Urinary bladder (tissue), 4 donors: Measurements from ENCODE around the gene APBA2. TPM values are rescaled to one million over a fixed set of nuclear protein-coding genes. Genes with fewer than 3 reads are reported as not detected.
"Not testable (repeated sequence)": the region's sequence is repeated elsewhere in the genome, so short reads cannot be mapped to it uniquely, and the experiment has no call there.

Experiments
- DNase-seq: peaks from one replicate; pipeline ENCODE4 v3.0.0-alpha.2; 2015; ENCODE audit errors: extremely low spot score
- H3K27ac ChIP-seq: one replicate; pipeline ENCODE4 v1.5.1; 2013; ENCODE audit warnings: low read depth, mild to moderate bottlenecking, moderate library complexity
- H3K36me3 ChIP-seq: one replicate; pipeline ENCODE4 v1.6.1; 2013; ENCODE audit warnings: mild to moderate bottlenecking, moderate library complexity; ENCODE audit not compliant: insufficient read depth
- H3K4me1 ChIP-seq: one replicate; pipeline ENCODE4 v1.6.1; 2013; ENCODE audit warnings: mild to moderate bottlenecking, moderate library complexity; ENCODE audit not compliant: insufficient read depth
- H3K4me3 ChIP-seq: one replicate; pipeline ENCODE4 v1.5.1; 2013; ENCODE audit warnings: low read depth, low read length
- WGBS: extraction: QIAGEN DNeasy Blood & Tissue Kit; methylation state at CpG from one replicate; pipeline ENCODE4 v1.1.7; 2013; 5-methylcytosine and 5-hydroxymethylcytosine counted together
- polyA plus RNA-seq: library from polyadenylated mRNA; stranded (reverse); fragments of 200-250 nt; gene quantifications from one replicate; pipeline ENCODE4 v1.2.3, GENCODE V29; 2013
- total RNA-seq: library from RNA; depleted of rRNA; stranded (reverse); fragments of >200 nt; gene quantifications from one replicate; pipeline ENCODE4 v1.2.3, GENCODE V29; 2014
- donor health status: healthy with polysubstance abuse.
- donor health status: healthy.

The APBA2 gene
- total RNA-seq (12.8 TPM), polyA plus RNA-seq (4.2 TPM)

GRCh38 chr15:28885630-28886430 is at the start of gene APBA2:
APBA2 (plus strand) TSS chr15:28885974; CDS start chr15:29053885, 167,911 bp downstream.
- peak within 1 kb of the TSS; percentile 61 for H3K4me3 ChIP-seq
- no peaks in the 10 kb centered on the region for H3K36me3 ChIP-seq
- H3K27ac ChIP-seq: no peak within 1 kb of the TSS
- DNase-seq: no peak
- WGBS: under 1% methylated on average over 109 of the region's 109 CpGs
- no peaks in the 10 kb centered on the region for H3K4me1 ChIP-seq

- H3K4me1 ChIP-seq, H3K27ac ChIP-seq, H3K4me3 ChIP-seq, H3K36me3 ChIP-seq, DNase-seq: not testable (repeated sequence)
- 76% methylated on average over 8 of the region's 9 CpGs for WGBS
These were observed 45.5 kb upstream of the APBA2 start for GRCh38 chr15:28840285-28840684.

- not testable (repeated sequence) for H3K27ac ChIP-seq, H3K4me1 ChIP-seq, DNase-seq, H3K4me3 ChIP-seq, H3K36me3 ChIP-seq
- 77% methylated on average over 11 of the region's 11 CpGs for WGBS
These were observed 43.6 kb upstream of the APBA2 start for GRCh38 chr15:28842210-28842609.

- not testable (repeated sequence) for H3K4me1 ChIP-seq, DNase-seq, H3K27ac ChIP-seq, H3K36me3 ChIP-seq, H3K4me3 ChIP-seq
- WGBS: 96% methylated on average over 12 of the region's 12 CpGs
These were observed 42.3 kb upstream of the APBA2 start for GRCh38 chr15:28843520-28843919.

- H3K4me3 ChIP-seq, H3K36me3 ChIP-seq, H3K4me1 ChIP-seq, DNase-seq, H3K27ac ChIP-seq: not testable (repeated sequence)
- WGBS: 71% methylated on average over 9 of the region's 14 CpGs
These were observed 41.6 kb upstream of the APBA2 start for GRCh38 chr15:28844147-28844546.

- not testable (repeated sequence) for H3K27ac ChIP-seq, DNase-seq, H3K4me1 ChIP-seq, H3K4me3 ChIP-seq, H3K36me3 ChIP-seq
- 63% methylated on average over 5 of the region's 5 CpGs for WGBS
These were observed 38.5 kb upstream of the APBA2 start for GRCh38 chr15:28847247-28847646.

GRCh38 chr15:28847959-28848358 is 37.8 kb upstream of the APBA2 start:
- 78% methylated on average over 9 of the region's 9 CpGs for WGBS
- DNase-seq, H3K4me1 ChIP-seq: not testable (repeated sequence)

GRCh38 chr15:28848521-28848920 is 37.3 kb upstream of the APBA2 start, which contains the start of gene GOLGA6L7:
GOLGA6L7 (minus strand) TSS chr15:28848644; CDS start chr15:28848549, 95 bp downstream.
- not testable (repeated sequence) for H3K4me3 ChIP-seq, DNase-seq, H3K27ac ChIP-seq, H3K4me1 ChIP-seq, H3K36me3 ChIP-seq
- 95% methylated on average over 13 of the region's 13 CpGs for WGBS

More at GRCh38 chr15:28847959-28848358, 37.8 kb upstream of the APBA2 start:
- not testable (repeated sequence) for H3K4me3 ChIP-seq, H3K27ac ChIP-seq, H3K36me3 ChIP-seq

GRCh38 chr15:28849271-28849670 is 36.5 kb upstream of the APBA2 start:
- not testable (repeated sequence) for H3K36me3 ChIP-seq, H3K4me1 ChIP-seq, DNase-seq, H3K4me3 ChIP-seq, H3K27ac ChIP-seq
- 100% methylated on average over 5 of the region's 17 CpGs for WGBS

- not testable (repeated sequence) for DNase-seq
These were observed 36.0 kb upstream of the APBA2 start for GRCh38 chr15:28849766-28850165.

GRCh38 chr15:28853654-28854053 is 32.1 kb upstream of the APBA2 start:
- not testable (repeated sequence) for H3K27ac ChIP-seq, H3K4me3 ChIP-seq, DNase-seq, H3K36me3 ChIP-seq, H3K4me1 ChIP-seq
- WGBS: 47% methylated on average over 5 of the region's 5 CpGs

More at GRCh38 chr15:28849766-28850165, 36.0 kb upstream of the APBA2 start:
- H3K4me3 ChIP-seq, H3K36me3 ChIP-seq, H3K27ac ChIP-seq, H3K4me1 ChIP-seq: not testable (repeated sequence)
- WGBS: 92% methylated on average over 22 of the region's 31 CpGs

GRCh38 chr15:28854578-28854977 is 31.2 kb upstream of the APBA2 start:
- 80% methylated on average over 2 of the region's 2 CpGs for WGBS
- not testable (repeated sequence) for H3K27ac ChIP-seq, DNase-seq, H3K36me3 ChIP-seq, H3K4me3 ChIP-seq, H3K4me1 ChIP-seq

GRCh38 chr15:28861031-28861534 is 24.7 kb upstream of the APBA2 start:
- Histone ChIP-seq H3K4me1 (no peaks in the 10 kb centered on the region), H3K36me3 (no peaks in the 10 kb centered on the region), H3K4me3 (no peak overlapping the region), H3K27ac (no peak overlapping the region)
- DNase-seq: no peak
- WGBS: 80% methylated on average over 16 of the region's 16 CpGs

GRCh38 chr15:28861589-28862293 is 24.0 kb upstream of the APBA2 start:
- not testable (repeated sequence) for H3K4me1 ChIP-seq, DNase-seq, H3K4me3 ChIP-seq, H3K36me3 ChIP-seq, H3K27ac ChIP-seq
- WGBS: 95% methylated on average over 11 of the region's 11 CpGs
